Sigmoid colon (tissue), 4 donors: ENCODE results near the gene LGALSL.

Experiments used
- CTCF ChIP-seq, 4 experiments: fragments of 450-650 bp in 3 of 4; fragments of 200-600 bp in 1 of 4; IDR thresholded peaks; one replicate each; pipeline ENCODE4 v1.5.1; 2016 to 2019; ENCODE audit warnings: antibody characterized with exemption in 4 of 4, mild to moderate bottlenecking in 3 of 4, moderate library complexity in 2 of 4
- EP300 ChIP-seq, 4 donors: sonication (generic); formaldehyde crosslinking; IDR thresholded peaks; one replicate each; pipeline ENCODE4 v1.6.1; 2017; ENCODE audit warnings: antibody characterized with exemption in 4 of 4
- POLR2A ChIP-seq, 2 donors: fragments of 450-650 bp; IDR thresholded peaks; one replicate each; pipeline ENCODE4 v1.6.1; 2016; ENCODE audit warnings: antibody characterized with exemption in 2 of 2, mild to moderate bottlenecking in 2 of 2, moderate library complexity in 2 of 2
- POLR2AphosphoS5 ChIP-seq, 4 donors: sonication (generic); formaldehyde crosslinking; IDR thresholded peaks; one replicate each; pipeline ENCODE4 v1.6.1; 2017; ENCODE audit warnings: antibody characterized with exemption in 4 of 4

GRCh38 chr2:64481665-64482064, 27.7 kb downstream of the LGALSL start:
- TF ChIP-seq POLR2AphosphoS5 (IDR thresholded peaks at IDR 0.05), result no peak
- no peak for TF ChIP-seq POLR2A (IDR thresholded peaks at IDR 0.05)
- no peak for TF ChIP-seq CTCF (IDR thresholded peaks at IDR 0.05)
- TF ChIP-seq EP300 (IDR thresholded peaks at IDR 0.05), result no peak
